Posterior vena cava (tissue), 2 donors: ENCODE results near the gene MCM5. TPM values are rescaled to one million over a fixed set of nuclear protein-coding genes. Genes with fewer than 3 reads are reported as not detected.
"Not testable (repeated sequence)": the region's sequence is repeated elsewhere in the genome, so short reads cannot be mapped to it uniquely, and the experiment has no call there.

ENCODE experiments used
- DNase-seq: peaks from one replicate; pipeline ENCODE4 v3.0.0-alpha.2; 2020; ENCODE audit warnings: low spot score
- intact Hi-C, 2 donors: fragments of 100-400 bp; cut with DNase I; formaldehyde crosslinking; loops; one replicate each; pipeline versions ENCODE4 v1.14.1 to v1.14.2; 2022 to 2023
- total RNA-seq, 2 donors: library from RNA; stranded (reverse); fragmentation: NEBNext Ultra II Directional; extraction: Animal tissue kit (Norgen Biotek cat#: 25700); gene quantifications; one replicate each; pipeline ENCODE4 v1.2.1, GENCODE V29; 2021
- donor health status: DM: yes; HTN: yes; CAD: no.
- donor health status: DM: yes; HTN: yes; CAD: no.

The MCM5 gene
- total RNA-seq, 2 donors from 2014 or later, result 15.2 to 17.3 TPM

- intact Hi-C loops, result no loop called here
Observed at GRCh38 chr22:35376728-35377472, 23.0 kb upstream of the MCM5 start.

GRCh38 chr22:35377735-35378134 lies 22.2 kb upstream of the MCM5 start:
- intact Hi-C loops, result no loop called here
- DNase-seq, result no peak

More at GRCh38 chr22:35376728-35377472, 23.0 kb upstream of the MCM5 start:
- DNase-seq, result peak; percentile 97

- no peak for DNase-seq
- intact Hi-C loops, result no loop called here
Observed at GRCh38 chr22:35378621-35379020, 21.3 kb upstream of the MCM5 start.

- DNase-seq, result no peak
- intact Hi-C loops, result no loop called here
Observed at GRCh38 chr22:35379146-35379993, 20.6 kb upstream of the MCM5 start.

- DNase-seq, result no peak
- intact Hi-C loops, result no loop called here
Observed at GRCh38 chr22:35380013-35380412, 19.9 kb upstream of the MCM5 start.

- DNase-seq, result peak; percentile 98
Observed at GRCh38 chr22:35380537-35381423, 19.2 kb upstream of the MCM5 start, which contains the start of gene HMOX1. Gene HMOX1, plus strand, starts transcription at chr22:35381096. Its CDS starts 78 bp downstream, at chr22:35381174.

GRCh38 chr22:35381424-35382009 lies 18.4 kb upstream of the MCM5 start:
- DNase-seq, result no peak
- intact Hi-C loops, result no loop called here

More at GRCh38 chr22:35380537-35381423, 19.2 kb upstream of the MCM5 start, which contains the start of gene HMOX1:
- intact Hi-C loops, result no loop called here

GRCh38 chr22:35383679-35384071 lies 16.3 kb upstream of the MCM5 start:
- intact Hi-C loops, result no loop called here
- no peak for DNase-seq

- intact Hi-C loops, result no loop called here
- no peak for DNase-seq
Observed at GRCh38 chr22:35384527-35384926, 15.4 kb upstream of the MCM5 start.

- intact Hi-C loops, result no loop called here
- DNase-seq, result no peak
Observed at GRCh38 chr22:35384975-35385588, 14.9 kb upstream of the MCM5 start.

- no peak for DNase-seq
- intact Hi-C loops, result no loop called here
Observed at GRCh38 chr22:35386670-35387288, 13.2 kb upstream of the MCM5 start.

GRCh38 chr22:35390933-35391332 lies 9.0 kb upstream of the MCM5 start:
- intact Hi-C loops, result no loop called here
- no peak for DNase-seq

GRCh38 chr22:35392357-35392756 lies 7.6 kb upstream of the MCM5 start:
- peak; percentile 81 for DNase-seq
- intact Hi-C loops, result no loop called here

GRCh38 chr22:35393116-35394010 lies 6.6 kb upstream of the MCM5 start:
- DNase-seq, result peak; percentile 72
- intact Hi-C loops, result no loop called here

GRCh38 chr22:35394011-35394312 lies 6.0 kb upstream of the MCM5 start:
- intact Hi-C loops, result no loop called here
- DNase-seq, result no peak

- intact Hi-C loops, result no loop called here
- no peak for DNase-seq
Observed at GRCh38 chr22:35394810-35395563, 5.0 kb upstream of the MCM5 start.

GRCh38 chr22:35396622-35397021 lies 3.3 kb upstream of the MCM5 start:
- DNase-seq, intact Hi-C loops: not testable (repeated sequence)
